B cell (primary cell): Measurements from ENCODE around the gene UBE2B.

Source experiments
- EZH2 ChIP-seq: IDR thresholded peaks from 2 replicates; pipeline ENCODE4 v1.6.1; 2012; ENCODE audit warnings: borderline replicate concordance, low read depth, mild to moderate bottlenecking, moderate library complexity, low read length; ENCODE audit not compliant: insufficient read depth, poor library complexity, severe bottlenecking
- TF ChIP-seq, protein P1 (sequence below): fragments of 200-600 bp; IDR thresholded peaks from one replicate; pipeline ENCODE4 v1.8.0; 2022; ENCODE audit warnings: antibody characterized with exemption, mild to moderate bottlenecking

DNA sequence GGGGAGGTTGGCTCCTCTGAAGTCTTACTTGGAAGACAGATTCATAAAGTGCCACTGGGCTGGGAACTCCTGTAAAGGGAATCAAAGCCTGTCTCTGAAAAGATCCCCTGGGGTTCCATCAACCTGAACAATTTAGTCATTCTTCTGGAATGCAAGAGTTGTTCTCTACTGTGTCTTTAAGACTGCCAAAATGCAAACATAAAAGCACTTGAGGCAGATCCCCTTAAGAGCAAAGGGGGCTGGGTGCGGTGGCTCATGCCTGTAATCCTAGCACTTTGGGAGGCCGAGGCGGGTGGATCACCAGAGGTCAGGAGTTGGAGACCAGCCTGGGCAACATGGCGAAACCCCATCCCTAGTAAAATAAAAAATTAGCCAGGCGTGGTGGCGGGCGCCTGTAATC, 23.6 kb downstream of the UBE2B start:
- TF ChIP-seq, protein P1, sequence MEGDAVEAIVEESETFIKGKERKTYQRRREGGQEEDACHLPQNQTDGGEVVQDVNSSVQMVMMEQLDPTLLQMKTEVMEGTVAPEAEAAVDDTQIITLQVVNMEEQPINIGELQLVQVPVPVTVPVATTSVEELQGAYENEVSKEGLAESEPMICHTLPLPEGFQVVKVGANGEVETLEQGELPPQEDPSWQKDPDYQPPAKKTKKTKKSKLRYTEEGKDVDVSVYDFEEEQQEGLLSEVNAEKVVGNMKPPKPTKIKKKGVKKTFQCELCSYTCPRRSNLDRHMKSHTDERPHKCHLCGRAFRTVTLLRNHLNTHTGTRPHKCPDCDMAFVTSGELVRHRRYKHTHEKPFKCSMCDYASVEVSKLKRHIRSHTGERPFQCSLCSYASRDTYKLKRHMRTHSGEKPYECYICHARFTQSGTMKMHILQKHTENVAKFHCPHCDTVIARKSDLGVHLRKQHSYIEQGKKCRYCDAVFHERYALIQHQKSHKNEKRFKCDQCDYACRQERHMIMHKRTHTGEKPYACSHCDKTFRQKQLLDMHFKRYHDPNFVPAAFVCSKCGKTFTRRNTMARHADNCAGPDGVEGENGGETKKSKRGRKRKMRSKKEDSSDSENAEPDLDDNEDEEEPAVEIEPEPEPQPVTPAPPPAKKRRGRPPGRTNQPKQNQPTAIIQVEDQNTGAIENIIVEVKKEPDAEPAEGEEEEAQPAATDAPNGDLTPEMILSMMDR, result no peak
- no peak for TF ChIP-seq EZH2
